K562 (cell line): ENCODE measurements around the gene A4GALT. TPM values are rescaled to one million over a fixed set of nuclear protein-coding genes. Genes with fewer than 3 reads are reported as not detected.

Experiments used
- ATAC-seq: fragments of 200-7000 bp; cut with Tn5 transposase; 3 replicates; pipeline ENCODE4 v1.9.1; 2020; ENCODE audit warnings: moderate library complexity
- BruUV-seq: library from RNA; stranded (reverse); fragments of 400-500 nt; replicated peaks from 2 replicates; lab custom pipeline; 2021; lab: Mats Ljungman, UMichigan
- CTCF ChIA-PET: fragments of 300-600 bp; formaldehyde crosslinking; extraction: SDS; loops from one replicate; lab custom pipeline; 2021; ENCODE audit warnings: low intra/inter-chr PET ratio; lab: Yijun Ruan, JAX
- POLR2A ChIA-PET: fragments of 300-600, 350-650 bp; sonication (Branson Sonifier 250); formaldehyde crosslinking; extraction: SDS; loops from one replicate; lab custom pipeline; 2021; ENCODE audit warnings: antibody characterized with exemption, inconsistent platforms; lab: Yijun Ruan, JAX
- DNase-seq, 4 experiments: peaks; one replicate each; pipeline versions ENCODE4 v3.0.0 to v3.0.0-alpha.2; 2011 to 2018; ENCODE audit warnings: low spot score in 3 of 4, mixed read lengths in 3 of 4; ENCODE audit errors: extremely low read depth in 1 of 4
- FAIRE-seq: peaks from 2 replicates; lab custom pipeline; 2011; peaks lifted over from hg19 to GRCh38; lab: Jason Lieb, UNC
- H2AFZ ChIP-seq: 2 replicates; pipeline ENCODE4 v1.6.0; 2011; ENCODE audit warnings: low read depth, low read length, control low read depth, inconsistent platforms
- H3K27ac ChIP-seq: fragments of 200-600 bp; 3 replicates; pipeline ENCODE4 v1.8.0; 2011; ENCODE audit warnings: low read depth, mild to moderate bottlenecking, control low read depth, inconsistent platforms, low read length, moderate library complexity, mixed read lengths; ENCODE audit errors: extremely low read depth
- H3K27me3 ChIP-seq, 2 experiments: fragments of 300-600 bp in 1 of 2; 2 replicates in 1 of 2; 3 replicates in 1 of 2; pipeline versions ENCODE4 v1.6.0 to v1.8.0; 2011; ENCODE audit warnings: inconsistent platforms in 2 of 2, low read length in 2 of 2, mild to moderate bottlenecking in 1 of 2, mixed read lengths in 1 of 2, moderate library complexity in 1 of 2; ENCODE audit not compliant: control insufficient read depth in 2 of 2, insufficient read depth in 2 of 2
- H3K36me3 ChIP-seq: fragments of 300-600 bp; 3 replicates; pipeline ENCODE4 v1.8.0; 2011; ENCODE audit warnings: mild to moderate bottlenecking, low read length, inconsistent platforms; ENCODE audit not compliant: control insufficient read depth, insufficient read depth
- H3K4me1 ChIP-seq, 2 experiments: fragments of 200-600 bp in 1 of 2; replicated peaks in 1 of 2; 2 replicates in 1 of 2; 3 replicates in 1 of 2; pipeline versions ENCODE4 v1.5.1 to v1.8.0; 2011; ENCODE audit warnings: inconsistent platforms in 2 of 2, low read length in 2 of 2, mild to moderate bottlenecking in 1 of 2, mixed read lengths in 1 of 2, moderate library complexity in 1 of 2; ENCODE audit not compliant: control insufficient read depth in 2 of 2, insufficient read depth in 2 of 2
- H3K4me2 ChIP-seq: 2 replicates; pipeline ENCODE4 v1.6.1; 2011; ENCODE audit warnings: low read length, control low read depth, inconsistent platforms, mixed read lengths; ENCODE audit not compliant: insufficient read depth
- H3K4me3 ChIP-seq: fragments of 200-600 bp; sonication (generic), shearing (Covaris generic); 2 replicates; pipeline ENCODE4 v1.5.1; 2016; ENCODE audit warnings: control low read depth, inconsistent platforms
- H3K79me2 ChIP-seq: fragments of 200-600 bp; 3 replicates; pipeline ENCODE4 v1.8.0; 2011; ENCODE audit warnings: low read length, inconsistent platforms; ENCODE audit not compliant: control insufficient read depth, insufficient read depth
- H3K9ac ChIP-seq, 2 experiments: 2 replicates each; pipeline versions ENCODE4 v1.6.0 to v1.6.1; 2011; ENCODE audit warnings: low read depth in 2 of 2, low read length in 2 of 2, control low read depth in 1 of 2, inconsistent platforms in 1 of 2, mild to moderate bottlenecking in 1 of 2, mixed read lengths in 1 of 2; ENCODE audit not compliant: insufficient read depth in 1 of 2
- H3K9me1 ChIP-seq: one replicate; pipeline ENCODE4 v1.6.0; 2011; ENCODE audit warnings: inconsistent platforms, mild to moderate bottlenecking, low read length, moderate library complexity; ENCODE audit not compliant: control insufficient read depth, insufficient read depth
- H3K9me3 ChIP-seq: replicated peaks from 2 replicates; pipeline ENCODE4 v1.5.1; 2011; ENCODE audit warnings: low read depth, low read length, inconsistent platforms; ENCODE audit not compliant: control insufficient read depth, insufficient read depth
- H4K20me1 ChIP-seq: replicated peaks from 2 replicates; pipeline ENCODE4 v1.6.1; 2011; ENCODE audit warnings: low read length, inconsistent platforms, mixed read lengths; ENCODE audit not compliant: control insufficient read depth, insufficient read depth
- BDP1 ChIP-seq: IDR thresholded peaks from 3 replicates; pipeline ENCODE4 v1.6.1; 2011; ENCODE audit not compliant: insufficient read length, insufficient read depth
- E2F6 ChIP-seq, 2 experiments: IDR thresholded peaks; 2 replicates each; pipeline ENCODE4 v1.6.1; 2011; ENCODE audit warnings: borderline replicate concordance in 1 of 2, control low read depth in 1 of 2, low read depth in 1 of 2, low read length in 1 of 2, mild to moderate bottlenecking in 1 of 2, mixed read lengths in 1 of 2, moderate library complexity in 1 of 2; ENCODE audit not compliant: insufficient read depth in 1 of 2, insufficient read length in 1 of 2, poor library complexity in 1 of 2, severe bottlenecking in 1 of 2; ENCODE audit errors: extremely low read depth in 1 of 2
- ELK1 ChIP-seq: sonication (generic); formaldehyde crosslinking; IDR thresholded peaks from 2 replicates; pipeline ENCODE4 v1.8.1; 2022; ENCODE audit warnings: missing genetic modification reagents
- ETS2 ChIP-seq: IDR thresholded peaks from 2 replicates; pipeline ENCODE4 v1.6.1; 2016; ENCODE audit warnings: borderline replicate concordance, missing genetic modification characterization, mild to moderate bottlenecking, moderate library complexity, missing compliant biosample characterization; ENCODE audit not compliant: poor library complexity, severe bottlenecking
- HMGN3 ChIP-seq: IDR thresholded peaks from 2 replicates; pipeline ENCODE4 v1.6.1; 2011; ENCODE audit warnings: borderline replicate concordance, low read depth, mild to moderate bottlenecking, mixed read lengths, low read length; ENCODE audit not compliant: insufficient read length; ENCODE audit errors: extremely low read depth
- HNRNPL ChIP-seq: fragments of 200-400 bp; formaldehyde crosslinking; IDR thresholded peaks from 2 replicates; pipeline ENCODE4 v1.6.1; 2017; ENCODE audit warnings: low read depth, mild to moderate bottlenecking, low read length
- ZNF224 ChIP-seq: sonication (generic); formaldehyde crosslinking; IDR thresholded peaks from 2 replicates; pipeline ENCODE4 v1.8.0; 2022; ENCODE audit warnings: mild to moderate bottlenecking, missing genetic modification reagents
- ZNF431 ChIP-seq: sonication (generic); formaldehyde crosslinking; IDR thresholded peaks from 2 replicates; pipeline ENCODE4 v1.8.0; 2022; ENCODE audit warnings: mild to moderate bottlenecking, missing genetic modification reagents
- WGBS: fragments of 100-300 bp; shearing (Covaris generic); methylation state at CpG from one replicate; pipeline ENCODE4 v1.1.6; 2016; ENCODE audit warnings: low coverage, mixed read lengths; ENCODE audit not compliant: insufficient coverage; ENCODE audit errors: missing lambda C conversion rate; 5-methylcytosine and 5-hydroxymethylcytosine counted together
- in situ Hi-C: fragments of 300-500 bp; cut with MboI; formaldehyde crosslinking; loops from 4 replicates; pipeline ENCODE4 v1.15.0; 2018; ENCODE audit warnings: inconsistent platforms, mixed read lengths
- intact Hi-C: fragments of 100-400 bp; cut with micrococcal nuclease; formaldehyde crosslinking; loops from 2 replicates; pipeline ENCODE4 v1.14.2; 2022
- polyA plus RNA-seq, 8 experiments: library from polyadenylated mRNA; depleted of rRNA in 4 of 8; stranded (reverse) in 5 of 8; unstranded in 3 of 8; fragments of >200 nt; fragmentation: Nextera tagmentation in 2 of 8; fragmentation: Illumina TruSeq in 1 of 8; extraction: Ambion mirVana in 2 of 8; extraction: Trizol in 1 of 8; gene quantifications; 2 replicates each; pipeline versions ENCODE4 v1.2.1 to v1.2.3, GENCODE V29; 2011 to 2014; ENCODE audit warnings: inconsistent platforms in 1 of 8, missing spikeins in 1 of 8
- total RNA-seq, 7 experiments: library from RNA; depleted of rRNA in 6 of 7; stranded (reverse); fragments of >200 nt in 6 of 7; fragmentation: Illumina TruSeq in 2 of 7; extraction: Trizol in 2 of 7; gene quantifications; 2 replicates each; pipeline versions ENCODE4 v1.2.1 to v1.2.3, GENCODE V29; 2011 to 2021; ENCODE audit warnings: low replicate concordance in 1 of 7

The A4GALT gene
- total and polyA plus RNA-seq, 9 of the 15 experiments (the other 6 are each of a cell fraction or from before 2014, with no cell fraction given), result 0.07 to 0.11 TPM; not detected in 7

- no peaks in the 10 kb centered on the region for H3K79me2 ChIP-seq
- H3K4me3 ChIP-seq, result no peak overlapping the region
- TF ChIP-seq ZNF224 (CRISPR knock-in tag), result no peak
- TF ChIP-seq BDP1, result no peak
- no peak for TF ChIP-seq ELK1
- no peak for TF ChIP-seq HMGN3
- no peak for TF ChIP-seq ZNF431 (CRISPR knock-in tag)
- no peak for TF ChIP-seq E2F6 (IDR thresholded peaks at IDR 0.05; ENCODE audit: borderline replicate concordance in 1 of 2, extremely low read depth in 1 of 2, insufficient read depth in 1 of 2, insufficient read length in 1 of 2, low read depth in 1 of 2, low read length in 1 of 2, poor library complexity in 1 of 2, severe bottlenecking in 1 of 2)
- no peak for TF ChIP-seq HNRNPL
- no peak for TF ChIP-seq ETS2 (tag)
- H3K4me2 ChIP-seq, result no peak overlapping the region
- H3K9me3 ChIP-seq, result no peaks in the 10 kb centered on the region
- 6% methylated on average over 2 of the region's 5 CpGs for WGBS
- FAIRE-seq, result no peak
- no TSS peak for BruUV-seq
- H3K27me3 ChIP-seq, result peaks cover 15 to 21% of the 10 kb centered on the region in 2 experiments
- ChIA-PET POLR2A (interaction anchor here (0.6 kb wide), 1 partner anchor 246 kb away, joined by 3 read pairs; no protein-coding TSS in a partner anchor), CTCF (no interaction called here)
- no peak overlapping the region for H3K9ac ChIP-seq
- no peak for ATAC-seq
- intact Hi-C loops (no loop called here), in situ Hi-C loops (no loop called here)
- no peaks in the 10 kb centered on the region for H4K20me1 ChIP-seq
- no peaks in the 10 kb centered on the region for H3K9me1 ChIP-seq
- H3K27ac ChIP-seq, result no peak overlapping the region
- no peak for DNase-seq
- H3K4me1 ChIP-seq, result peaks cover 0 to 19% of the 10 kb centered on the region in 2 experiments; a peak in 3 of 5 replicates
- H2AFZ ChIP-seq, result no peak overlapping the region
- H3K36me3 ChIP-seq, result no peaks in the 10 kb centered on the region
Observed at GRCh38 chr22:42724062-42724461, 3.4 kb upstream of the A4GALT start.
